IPS-18c (cell line): ENCODE data around the gene SAP30L.
A peak's percentile ranks its signal among the peaks of the same experiment; 100 is the strongest.

Experiments
- H3K4me3 ChIP-seq: 2 replicates; pipeline ENCODE4 v1.7.0; 2013; ENCODE audit warnings: low read depth, mild to moderate bottlenecking, low read length, moderate library complexity; ENCODE audit not compliant: insufficient read depth
- H3K9me3 ChIP-seq: one replicate; pipeline ENCODE4 v1.6.1; 2013; ENCODE audit warnings: mild to moderate bottlenecking, low read length, moderate library complexity; ENCODE audit not compliant: control insufficient read depth, insufficient read depth

The SAP30L gene

GRCh38 chr5:154447089-154447725, 1.4 kb downstream of the SAP30L start:
- Histone ChIP-seq H3K9me3 (no peaks in the 10 kb centered on the region), H3K4me3 (peak overlapping the region; percentile 97; the same call in 1 of the 2 replicates)

GRCh38 chr5:154449786-154450185, 4.0 kb downstream of the SAP30L start:
- Histone ChIP-seq H3K9me3 (no peaks in the 10 kb centered on the region), H3K4me3 (no peak overlapping the region)

- H3K9me3 ChIP-seq: peaks cover 2% of the 10 kb centered on the region
- no peak overlapping the region for H3K4me3 ChIP-seq
Observed at GRCh38 chr5:154451957-154452356, 6.2 kb downstream of the SAP30L start.

GRCh38 chr5:154455585-154455984, 9.8 kb downstream of the SAP30L start:
- H3K4me3 ChIP-seq: no peak overlapping the region
- peaks cover 2% of the 10 kb centered on the region for H3K9me3 ChIP-seq

- H3K9me3 ChIP-seq: peaks cover 2% of the 10 kb centered on the region
- no peak overlapping the region for H3K4me3 ChIP-seq
Observed at GRCh38 chr5:154456540-154456939, 10.7 kb downstream of the SAP30L start.

GRCh38 chr5:154459015-154459414, 13.2 kb downstream of the SAP30L start:
- H3K4me3 ChIP-seq: no peak overlapping the region
- peaks cover 2% of the 10 kb centered on the region for H3K9me3 ChIP-seq

GRCh38 chr5:154460172-154460571, 14.4 kb downstream of the SAP30L start:
- Histone ChIP-seq H3K4me3 (no peak overlapping the region), H3K9me3 (peaks cover 2% of the 10 kb centered on the region)

- no peak overlapping the region for H3K4me3 ChIP-seq
- H3K9me3 ChIP-seq: no peaks in the 10 kb centered on the region
Observed at GRCh38 chr5:154461531-154461930, 15.7 kb downstream of the SAP30L start.

GRCh38 chr5:154464438-154464837, 18.6 kb downstream of the SAP30L start:
- H3K9me3 ChIP-seq: no peaks in the 10 kb centered on the region
- H3K4me3 ChIP-seq: no peak overlapping the region

- Histone ChIP-seq H3K9me3 (no peaks in the 10 kb centered on the region), H3K4me3 (no peak overlapping the region)
Observed at GRCh38 chr5:154465169-154465568, 19.4 kb downstream of the SAP30L start.

- no peak overlapping the region for H3K4me3 ChIP-seq
- no peaks in the 10 kb centered on the region for H3K9me3 ChIP-seq
Observed at GRCh38 chr5:154466147-154466546, 20.4 kb downstream of the SAP30L start.

- no peaks in the 10 kb centered on the region for H3K9me3 ChIP-seq
- H3K4me3 ChIP-seq: no peak overlapping the region
Observed at GRCh38 chr5:154466671-154467070, 20.9 kb downstream of the SAP30L start.

- Histone ChIP-seq H3K9me3 (no peaks in the 10 kb centered on the region), H3K4me3 (no peak overlapping the region)
Observed at GRCh38 chr5:154467655-154468354, 22.0 kb downstream of the SAP30L start.

GRCh38 chr5:154470137-154470536, 24.3 kb downstream of the SAP30L start:
- H3K9me3 ChIP-seq: peaks cover 2% of the 10 kb centered on the region
- H3K4me3 ChIP-seq: no peak overlapping the region

GRCh38 chr5:154470947-154471870, 25.4 kb downstream of the SAP30L start:
- Histone ChIP-seq H3K9me3 (peaks cover 2% of the 10 kb centered on the region), H3K4me3 (no peak overlapping the region)

- H3K4me3 ChIP-seq: peak overlapping the region; percentile 34
Observed at GRCh38 chr5:154472871-154473580, 27.2 kb downstream of the SAP30L start.

GRCh38 chr5:154473581-154474283, 27.9 kb downstream of the SAP30L start:
- H3K4me3 ChIP-seq: peak overlapping the region; percentile 34; the same call in 1 of the 2 replicates
- H3K9me3 ChIP-seq: peaks cover 2% of the 10 kb centered on the region

More at GRCh38 chr5:154472871-154473580, 27.2 kb downstream of the SAP30L start:
- H3K9me3 ChIP-seq: peaks cover 2% of the 10 kb centered on the region
